ENCODE data around the gene INO80.
"Not testable (repeated sequence)": the region's sequence is repeated elsewhere in the genome, so short reads cannot be mapped to it uniquely, and the experiment has no call there.

The INO80 gene, protein sequence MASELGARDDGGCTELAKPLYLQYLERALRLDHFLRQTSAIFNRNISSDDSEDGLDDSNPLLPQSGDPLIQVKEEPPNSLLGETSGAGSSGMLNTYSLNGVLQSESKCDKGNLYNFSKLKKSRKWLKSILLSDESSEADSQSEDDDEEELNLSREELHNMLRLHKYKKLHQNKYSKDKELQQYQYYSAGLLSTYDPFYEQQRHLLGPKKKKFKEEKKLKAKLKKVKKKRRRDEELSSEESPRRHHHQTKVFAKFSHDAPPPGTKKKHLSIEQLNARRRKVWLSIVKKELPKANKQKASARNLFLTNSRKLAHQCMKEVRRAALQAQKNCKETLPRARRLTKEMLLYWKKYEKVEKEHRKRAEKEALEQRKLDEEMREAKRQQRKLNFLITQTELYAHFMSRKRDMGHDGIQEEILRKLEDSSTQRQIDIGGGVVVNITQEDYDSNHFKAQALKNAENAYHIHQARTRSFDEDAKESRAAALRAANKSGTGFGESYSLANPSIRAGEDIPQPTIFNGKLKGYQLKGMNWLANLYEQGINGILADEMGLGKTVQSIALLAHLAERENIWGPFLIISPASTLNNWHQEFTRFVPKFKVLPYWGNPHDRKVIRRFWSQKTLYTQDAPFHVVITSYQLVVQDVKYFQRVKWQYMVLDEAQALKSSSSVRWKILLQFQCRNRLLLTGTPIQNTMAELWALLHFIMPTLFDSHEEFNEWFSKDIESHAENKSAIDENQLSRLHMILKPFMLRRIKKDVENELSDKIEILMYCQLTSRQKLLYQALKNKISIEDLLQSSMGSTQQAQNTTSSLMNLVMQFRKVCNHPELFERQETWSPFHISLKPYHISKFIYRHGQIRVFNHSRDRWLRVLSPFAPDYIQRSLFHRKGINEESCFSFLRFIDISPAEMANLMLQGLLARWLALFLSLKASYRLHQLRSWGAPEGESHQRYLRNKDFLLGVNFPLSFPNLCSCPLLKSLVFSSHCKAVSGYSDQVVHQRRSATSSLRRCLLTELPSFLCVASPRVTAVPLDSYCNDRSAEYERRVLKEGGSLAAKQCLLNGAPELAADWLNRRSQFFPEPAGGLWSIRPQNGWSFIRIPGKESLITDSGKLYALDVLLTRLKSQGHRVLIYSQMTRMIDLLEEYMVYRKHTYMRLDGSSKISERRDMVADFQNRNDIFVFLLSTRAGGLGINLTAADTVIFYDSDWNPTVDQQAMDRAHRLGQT (N-terminal part only)

GRCh38 chr15:41116116-41116961 is at the start of gene INO80:
TSS of gene INO80 (minus strand) at chr15:41116280. CDS start at chr15:41096310, 19,970 bp downstream.
- DNase-seq = peak; percentile 99

- DNase-seq = no peak
Measured at GRCh38 chr15:41161736-41162135, 45.7 kb upstream of the INO80 start.

- DNase-seq = no peak
Measured at GRCh38 chr15:41161336-41161735, 45.3 kb upstream of the INO80 start.

DNA sequence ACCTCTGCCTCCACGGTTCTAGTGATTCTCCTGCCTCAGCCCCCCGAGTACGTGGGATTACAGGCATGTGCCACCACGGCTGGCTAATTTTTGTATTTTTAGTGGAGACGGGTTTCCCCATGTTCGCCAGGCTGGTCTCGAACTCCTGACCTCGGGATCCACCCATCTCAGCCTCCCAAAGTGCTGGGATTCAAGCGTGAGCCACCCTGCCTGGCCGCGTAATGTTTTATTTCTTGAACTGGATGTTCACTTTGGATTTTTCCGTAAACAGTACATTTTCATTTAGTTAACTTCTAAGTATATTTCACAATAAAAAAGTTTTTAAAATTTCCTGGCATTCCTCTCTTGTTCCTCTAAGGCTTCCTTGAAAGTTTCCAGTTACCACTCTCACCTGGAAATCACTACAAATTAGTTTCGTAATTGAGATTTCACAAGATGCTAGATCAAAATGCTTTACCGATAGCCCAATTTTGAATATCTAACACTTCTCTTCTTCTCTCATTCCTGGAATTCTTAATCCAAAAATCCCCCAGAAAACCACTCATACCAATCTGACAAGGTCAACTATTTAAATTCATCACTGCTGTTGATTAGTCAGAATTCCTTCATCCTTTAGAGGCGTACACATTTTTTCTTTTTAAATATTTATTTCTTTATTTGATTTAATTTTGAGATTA is 44.7 kb upstream of the INO80 start:
- DNase-seq = no peak

GRCh38 chr15:41154412-41154811 is 38.3 kb upstream of the INO80 start:
- DNase-seq = peak; percentile 53

GRCh38 chr15:41153733-41154132 is 37.7 kb upstream of the INO80 start:
- no peak for DNase-seq

- no peak for DNase-seq
Measured at GRCh38 chr15:41151451-41152005, 35.4 kb upstream of the INO80 start.

DNA sequence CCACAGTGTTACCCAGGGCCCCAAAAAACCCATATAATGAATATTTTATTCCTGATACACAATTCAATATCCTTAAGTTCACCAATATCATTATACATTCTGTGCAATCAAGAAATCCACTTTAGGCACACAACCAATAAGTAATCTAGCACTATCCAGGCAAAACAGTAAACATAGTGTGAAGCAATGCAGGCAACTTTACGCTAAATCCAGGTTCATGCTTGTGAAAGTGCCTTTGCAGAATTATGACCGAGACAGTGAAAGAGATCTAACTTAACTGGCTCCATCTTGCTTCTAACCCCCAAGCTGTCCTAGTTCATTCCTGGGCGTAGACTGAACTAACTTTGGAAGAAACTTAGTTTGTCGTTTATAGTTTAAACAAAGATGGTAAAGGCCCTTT is 34.2 kb upstream of the INO80 start:
- DNase-seq = no peak

DNA sequence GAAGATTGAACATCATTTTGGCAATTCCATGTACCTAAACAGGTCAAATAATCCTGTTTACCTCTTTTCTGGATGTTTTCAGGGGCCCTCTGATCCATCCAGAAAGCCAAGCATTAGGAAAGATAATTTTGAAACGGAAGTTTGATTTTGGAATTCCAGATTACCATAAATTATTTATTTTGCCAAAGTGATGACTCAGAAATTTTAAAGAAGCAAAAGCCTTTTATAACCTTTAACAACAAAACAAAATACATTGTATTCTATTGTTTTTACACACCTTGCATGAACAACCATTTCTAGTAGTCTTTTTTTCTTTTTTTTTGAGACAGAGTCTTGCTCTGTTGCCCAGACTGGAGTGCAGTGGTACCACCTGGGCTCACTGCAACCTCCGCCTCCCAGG is 32.0 kb upstream of the INO80 start:
- DNase-seq = no peak

DNA sequence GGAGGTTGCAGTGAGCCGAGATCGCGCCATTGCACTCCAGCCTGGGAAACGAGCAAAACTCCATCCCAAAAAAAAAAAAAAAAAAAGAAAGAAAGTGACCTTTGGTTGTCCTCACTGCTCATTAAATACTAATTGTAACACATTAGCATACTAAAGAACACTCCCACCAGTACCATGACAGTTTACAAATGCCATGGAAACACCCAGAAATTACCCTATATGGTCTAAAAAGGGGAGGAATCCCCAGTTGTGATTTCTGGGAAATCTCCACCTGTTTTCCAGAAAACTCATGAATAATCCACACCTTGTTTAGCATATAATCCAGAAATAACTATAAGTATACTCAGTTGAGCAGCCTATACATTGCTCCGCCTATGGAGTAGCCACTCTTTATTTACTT is 23.5 kb upstream of the INO80 start:
- DNase-seq = no peak

- peak; percentile 57 for DNase-seq
Measured at GRCh38 chr15:41139112-41139511, 23.0 kb upstream of the INO80 start.

- DNase-seq = not testable (repeated sequence)
Measured at GRCh38 chr15:41135580-41135979, 19.5 kb upstream of the INO80 start.

DNA sequence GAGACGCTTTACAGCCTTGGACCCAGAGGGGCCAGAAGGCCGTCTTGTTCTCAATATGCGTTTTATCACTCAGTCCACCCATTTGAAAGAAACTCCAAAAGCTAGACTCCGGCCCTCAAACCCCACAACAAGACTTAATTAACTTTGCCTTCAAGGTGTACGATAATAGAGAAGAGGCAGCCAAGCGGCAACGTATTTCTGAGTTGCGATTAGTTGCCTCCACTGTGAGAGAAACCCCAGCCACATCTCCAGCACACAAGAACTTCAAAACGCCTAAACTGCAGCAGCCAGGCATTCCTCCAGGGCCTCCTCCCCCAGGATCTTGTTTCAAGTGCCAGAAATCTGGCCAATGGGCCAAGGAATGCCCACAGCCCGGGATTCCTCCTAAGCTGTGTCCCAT is 17.4 kb upstream of the INO80 start:
- no peak for DNase-seq

GRCh38 chr15:41132094-41132493 is 16.0 kb upstream of the INO80 start:
- not testable (repeated sequence) for DNase-seq

- no peak for DNase-seq
Measured at GRCh38 chr15:41128174-41128902, 12.3 kb upstream of the INO80 start.

GRCh38 chr15:41125931-41126642 is 10.0 kb upstream of the INO80 start:
- no peak for DNase-seq

DNA sequence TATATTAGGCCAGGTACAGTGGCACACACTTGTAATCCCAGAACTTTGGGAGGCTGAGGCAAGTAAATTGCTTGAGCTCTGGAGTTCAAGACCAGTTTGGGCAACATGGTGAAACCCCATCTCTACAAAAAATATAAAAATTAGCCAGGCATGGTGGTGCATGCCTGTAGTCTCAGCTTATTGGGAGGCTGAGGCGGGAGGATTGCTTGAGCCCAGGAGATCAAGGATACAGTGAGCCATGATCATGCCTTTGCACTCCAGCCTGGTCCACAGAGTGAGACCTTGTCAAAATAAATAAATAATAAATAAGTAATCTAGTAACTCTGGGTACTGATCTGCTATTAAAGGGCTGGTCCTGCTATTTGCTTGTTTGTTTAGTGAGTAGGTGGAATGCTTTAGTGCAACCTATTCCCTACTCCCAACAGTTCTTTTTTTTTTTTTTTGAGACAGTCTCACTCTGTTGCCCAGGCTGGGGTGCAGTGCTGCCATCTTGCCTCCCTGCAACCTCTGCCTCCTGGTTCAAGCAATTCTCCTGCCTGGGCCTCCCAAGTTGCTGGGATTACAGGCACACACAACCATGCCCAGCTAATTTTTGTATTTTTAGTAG is 9.1 kb upstream of the INO80 start:
- no peak for DNase-seq

DNA sequence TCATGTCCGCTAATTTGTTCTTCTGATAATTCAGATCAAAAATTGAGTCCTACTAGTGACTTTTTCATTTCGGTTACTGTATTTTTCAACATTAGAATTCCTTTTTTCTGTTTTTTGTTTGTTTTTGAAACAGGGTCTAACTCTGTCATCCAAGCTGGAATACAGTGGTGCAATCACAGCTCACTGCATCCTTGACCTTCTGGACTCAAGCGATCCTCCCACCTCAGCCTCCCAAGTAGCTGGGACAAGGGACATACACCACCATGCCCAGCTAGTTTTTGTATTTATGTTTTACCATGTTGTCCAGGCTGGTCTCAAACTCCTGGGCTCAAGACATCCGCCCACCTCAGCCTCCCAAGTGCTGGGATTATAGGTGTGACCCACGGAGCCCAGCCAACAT is 8.0 kb upstream of the INO80 start:
- no peak for DNase-seq

DNA sequence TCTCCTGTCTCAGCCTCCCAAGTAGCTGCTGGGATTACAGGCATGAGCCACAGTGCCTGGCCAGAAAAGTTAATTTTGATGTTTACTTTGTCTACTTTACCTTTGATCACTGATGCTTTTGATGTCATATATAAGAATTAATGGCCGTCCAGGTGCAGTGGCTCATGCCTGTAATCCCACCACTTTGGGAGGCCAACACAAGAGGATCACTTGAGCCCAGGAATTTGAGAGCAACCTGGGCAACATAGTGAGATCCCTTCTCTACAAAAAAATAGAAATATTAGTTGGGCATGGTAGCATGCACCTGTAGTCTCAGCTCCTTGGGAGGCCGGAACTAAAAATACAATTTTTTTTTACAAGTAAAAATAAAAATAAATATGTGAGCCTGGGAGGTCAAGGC is 6.8 kb upstream of the INO80 start:
- DNase-seq = no peak

- no peak for DNase-seq
Measured at GRCh38 chr15:41121951-41122350, 5.9 kb upstream of the INO80 start.

Measured in islet precursor cell (in vitro differentiated cells).